ENCODE measurements around the gene PAPPA.

PAPPA gene

GRCh38 chr9:116379821-116380220 is 226.2 kb downstream of the PAPPA start:
- no peak for DNase-seq (ENCODE audit: low read depth in 2 of 3, low spot score in 2 of 3)

DNA sequence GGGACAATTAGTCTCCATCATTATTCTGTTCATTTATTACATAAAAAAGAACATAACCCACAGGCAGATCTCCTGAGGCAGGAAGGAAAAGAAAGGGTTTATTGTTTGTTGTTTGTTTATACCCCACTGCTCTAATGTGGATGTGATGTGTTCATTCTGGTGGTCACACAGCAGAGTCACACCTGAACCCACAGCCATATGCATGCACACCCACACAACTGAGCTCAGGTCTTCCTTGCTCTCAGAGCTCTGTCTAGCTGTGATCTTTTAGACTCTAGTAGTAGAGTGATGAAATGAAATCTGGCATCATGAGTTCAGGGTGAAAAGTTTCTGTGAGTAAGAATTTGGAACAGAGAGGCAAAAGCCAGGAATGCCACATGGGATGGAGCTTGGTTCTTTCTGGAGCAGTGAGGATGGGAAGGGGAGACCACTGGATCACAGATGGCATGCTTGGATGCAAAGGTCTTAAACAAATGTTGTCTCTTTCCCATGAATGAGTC is 227.0 kb downstream of the PAPPA start:
- DNase-seq (ENCODE audit: low read depth in 2 of 3, low spot score in 2 of 3) = no peak

- no peak for DNase-seq (ENCODE audit: low read depth in 2 of 3, low spot score in 2 of 3)
These were observed 227.8 kb downstream of the PAPPA start for GRCh38 chr9:116381350-116381749.

DNA sequence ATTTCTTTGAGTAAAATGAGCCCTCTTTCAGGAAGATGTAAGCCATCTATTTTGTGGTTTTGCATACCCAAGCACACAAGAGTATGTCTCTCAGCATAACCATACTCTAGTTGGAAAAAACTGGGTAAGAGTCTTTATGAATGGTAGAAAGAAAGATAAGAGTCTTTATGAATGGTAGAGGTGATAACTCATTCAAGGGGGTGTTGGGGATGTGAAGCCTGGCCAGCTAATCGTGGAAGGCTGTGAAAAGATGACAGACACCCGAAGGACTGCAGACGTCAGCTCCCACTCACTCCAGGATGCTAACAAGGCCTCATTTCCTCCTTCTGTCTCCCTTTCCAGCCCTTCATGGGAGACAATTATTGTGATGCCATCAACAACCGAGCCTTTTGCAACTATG is 228.5 kb downstream of the PAPPA start:
- DNase-seq (ENCODE audit: low read depth in 2 of 3, low spot score in 2 of 3) = no peak

- DNase-seq (ENCODE audit: low read depth in 2 of 3, low spot score in 2 of 3) = no peak
These were observed 229.5 kb downstream of the PAPPA start for GRCh38 chr9:116383133-116383532.

DNA sequence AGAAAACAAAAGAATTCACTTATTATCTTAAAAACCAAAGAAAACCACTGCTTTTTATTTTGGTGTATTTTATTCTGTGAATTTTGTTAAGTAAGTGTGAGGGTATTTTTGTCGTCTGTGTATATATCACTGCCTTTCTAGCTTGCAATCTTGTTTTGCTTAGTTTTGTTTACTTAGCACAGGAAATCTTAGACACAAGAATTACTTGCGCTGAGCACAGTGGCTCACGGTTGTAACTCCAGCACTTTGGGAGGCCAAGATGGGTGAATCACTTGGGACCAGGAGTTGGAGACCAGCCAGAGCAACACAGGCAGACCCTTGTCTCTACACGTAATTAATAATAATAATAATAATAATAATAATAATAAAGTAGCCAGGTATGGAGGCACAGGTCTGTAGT is 230.3 kb downstream of the PAPPA start:
- no peak for DNase-seq (ENCODE audit: low read depth in 2 of 3, low spot score in 2 of 3)

- no peak for DNase-seq (ENCODE audit: low read depth in 2 of 3, low spot score in 2 of 3)
These were observed 234.5 kb downstream of the PAPPA start for GRCh38 chr9:116387934-116388698.

- DNase-seq (ENCODE audit: low read depth in 2 of 3, low spot score in 2 of 3) = no peak
These were observed 236.1 kb downstream of the PAPPA start for GRCh38 chr9:116389541-116390302.

- DNase-seq (ENCODE audit: low read depth in 2 of 3, low spot score in 2 of 3) = no peak
These were observed 237.0 kb downstream of the PAPPA start for GRCh38 chr9:116390303-116391228.

DNA sequence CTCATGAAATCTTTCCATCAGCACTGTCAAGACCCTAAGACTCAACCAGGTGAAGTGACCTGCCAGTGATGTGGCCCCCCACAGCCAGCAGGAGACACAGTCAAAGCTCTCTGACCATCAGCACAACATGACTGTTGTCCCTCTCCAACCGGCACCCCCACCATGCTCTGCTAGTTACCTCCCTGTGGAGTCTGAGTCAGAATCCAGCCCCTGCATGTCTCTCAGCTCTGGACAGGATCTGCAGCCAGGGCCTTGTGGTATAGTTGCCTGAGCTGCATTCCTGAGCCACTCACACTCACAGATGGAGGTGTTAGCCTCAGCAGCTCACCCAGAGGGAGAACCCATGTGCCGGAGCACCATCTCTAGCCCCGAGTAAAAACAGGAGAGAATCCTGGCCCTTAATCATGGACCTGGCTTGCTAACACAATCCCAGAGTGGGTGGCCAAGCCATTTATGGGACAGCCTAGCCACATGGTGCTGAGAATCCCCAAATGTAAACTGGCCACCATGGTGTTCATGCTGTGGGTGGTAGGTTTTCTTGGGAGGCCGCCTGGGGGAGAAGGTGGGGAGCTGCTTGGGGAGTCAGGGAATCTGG is 237.8 kb downstream of the PAPPA start:
- DNase-seq (ENCODE audit: low read depth in 2 of 3, low spot score in 2 of 3) = no peak

DNA sequence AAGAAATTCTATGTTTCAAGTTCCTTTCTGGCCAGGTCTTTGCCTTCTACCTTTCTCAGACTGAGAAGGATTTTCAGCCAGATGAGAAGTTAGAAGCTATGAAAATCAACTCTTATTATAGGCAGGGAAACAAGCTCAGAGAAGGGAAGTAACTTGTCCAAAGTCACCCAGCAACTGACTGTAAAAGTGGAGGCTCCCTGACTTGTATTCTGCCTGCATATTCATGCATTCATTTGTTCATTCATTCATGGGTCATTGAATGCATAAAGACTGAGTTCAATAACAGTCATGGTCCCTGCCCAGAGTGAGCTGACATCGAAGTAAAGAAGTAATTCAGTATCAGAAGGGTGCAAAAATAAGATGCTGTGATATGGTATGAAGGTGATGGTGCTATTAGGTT is 239.6 kb downstream of the PAPPA start:
- DNase-seq (ENCODE audit: low read depth in 2 of 3, low spot score in 2 of 3) = no peak

DNA sequence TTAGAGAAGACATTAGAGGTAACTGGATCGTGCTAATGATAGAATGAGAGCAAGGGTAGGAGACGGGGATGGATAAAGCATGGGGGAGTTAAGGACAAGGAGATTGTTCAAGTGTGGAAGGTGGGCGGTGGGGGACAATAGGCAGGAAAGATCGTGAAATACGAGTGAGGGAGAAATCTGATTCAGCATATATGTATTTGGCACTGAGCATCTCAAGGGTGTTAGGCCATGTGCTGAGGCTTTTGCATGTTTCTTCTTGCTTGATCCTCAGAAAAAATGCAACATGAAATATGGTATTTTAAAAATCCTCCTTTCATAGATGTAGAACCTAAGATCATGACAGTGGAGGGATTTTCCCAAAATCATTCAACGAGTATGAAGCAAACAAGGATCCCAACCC is 240.5 kb downstream of the PAPPA start:
- no peak for DNase-seq (ENCODE audit: low read depth in 2 of 3, low spot score in 2 of 3)

DNA sequence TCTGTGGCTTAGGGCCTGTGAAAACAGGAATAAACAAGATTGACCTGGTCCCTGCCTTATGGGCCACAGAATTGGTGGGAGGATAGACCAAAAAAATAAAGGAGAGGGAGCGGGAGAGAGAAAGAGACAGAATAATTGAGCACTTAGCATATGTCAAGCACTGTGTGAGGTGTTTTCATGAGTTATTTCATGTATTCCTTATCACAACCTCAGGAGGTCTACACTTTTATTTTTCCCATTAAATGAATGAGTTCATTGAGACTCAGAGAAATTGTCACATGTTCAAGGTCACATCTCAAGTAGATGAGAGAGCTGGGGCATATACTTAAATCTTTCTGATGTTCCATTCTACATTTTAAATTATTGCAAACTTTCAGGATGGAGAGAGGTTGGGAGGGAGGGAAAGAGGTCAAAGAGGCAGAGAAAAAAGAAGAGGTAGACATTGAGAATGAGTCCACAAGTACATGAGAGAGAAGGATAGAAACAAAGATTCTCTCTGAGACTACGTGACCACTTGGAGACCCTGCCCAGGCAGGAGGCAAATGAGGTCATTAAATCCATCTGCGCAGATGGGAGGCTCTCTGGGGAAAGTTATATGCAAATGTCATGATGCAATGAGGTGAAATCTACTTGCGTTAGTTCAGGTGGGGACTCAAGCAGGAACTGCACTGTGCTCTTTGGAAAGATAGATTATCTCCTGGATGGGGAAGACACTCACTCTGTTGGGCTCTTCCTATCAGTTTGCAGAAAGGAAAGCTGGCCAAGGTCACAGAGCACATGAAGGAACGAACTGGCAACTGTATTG is 241.5 kb downstream of the PAPPA start:
- no peak for DNase-seq (ENCODE audit: low read depth in 2 of 3, low spot score in 2 of 3)

GRCh38 chr9:116395699-116396037 is 242.1 kb downstream of the PAPPA start:
- no peak for DNase-seq (ENCODE audit: low read depth in 2 of 3, low spot score in 2 of 3)

DNA sequence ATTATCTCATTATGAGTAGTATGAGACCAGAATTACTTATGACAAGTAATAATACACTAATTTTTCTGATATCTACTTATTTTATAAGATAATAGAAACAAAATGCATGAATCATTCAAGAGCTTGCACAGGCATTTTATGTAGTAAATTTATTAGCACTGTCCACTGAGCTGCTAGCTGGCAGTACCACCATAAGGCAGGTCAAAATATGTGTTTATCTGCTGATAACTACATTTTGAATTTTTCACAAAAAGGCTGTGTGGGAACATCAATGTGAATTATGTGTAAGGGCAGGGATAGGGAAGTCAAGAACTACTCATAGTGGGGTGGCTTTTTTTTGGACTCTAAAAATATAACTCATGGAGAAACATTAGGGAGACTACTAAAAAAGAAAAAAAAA is 249.6 kb downstream of the PAPPA start:
- no peak for DNase-seq (ENCODE audit: low read depth in 2 of 3, low spot score in 2 of 3)

DNA sequence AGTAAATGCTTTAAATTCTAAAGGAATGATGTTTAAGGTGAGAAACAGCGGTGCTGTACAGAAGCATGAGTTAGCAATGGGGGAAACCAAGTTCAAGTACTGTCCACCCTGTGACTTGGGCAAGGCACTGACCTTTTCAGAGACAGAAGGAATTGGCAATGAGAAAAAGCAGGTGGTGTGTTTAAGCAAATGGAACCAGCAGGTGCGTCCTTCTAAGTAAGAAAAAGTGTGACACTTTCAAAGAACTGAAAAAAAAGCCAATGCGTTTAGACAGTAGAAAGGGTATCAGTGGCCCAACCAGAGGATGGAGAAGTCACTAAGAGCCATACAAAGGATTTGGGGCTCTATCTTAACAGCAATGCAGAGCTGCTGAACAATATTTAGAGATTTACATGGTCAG is 250.6 kb downstream of the PAPPA start:
- DNase-seq (ENCODE audit: low read depth in 2 of 3, low spot score in 2 of 3) = no peak

- DNase-seq (ENCODE audit: low read depth in 2 of 3, low spot score in 2 of 3) = no peak
These were observed 251.7 kb downstream of the PAPPA start for GRCh38 chr9:116405321-116405720.

- DNase-seq (ENCODE audit: low read depth in 2 of 3, low spot score in 2 of 3) = no peak
These were observed 252.9 kb downstream of the PAPPA start for GRCh38 chr9:116406469-116406868.

GRCh38 chr9:116409129-116409528 is 255.5 kb downstream of the PAPPA start:
- DNase-seq (ENCODE audit: low read depth in 2 of 3, low spot score in 2 of 3) = no peak

- DNase-seq (ENCODE audit: low read depth in 2 of 3, low spot score in 2 of 3) = no peak
These were observed 256.0 kb downstream of the PAPPA start for GRCh38 chr9:116409638-116410037.

All from activated CD8-positive, alpha-beta memory T cell treated with anti-CD3 and anti-CD28 coated beads for 48 hours (primary cell).